HepG2 (cell line): ENCODE measurements around the gene GLB1L3. TPM values are rescaled to one million over a fixed set of nuclear protein-coding genes. Genes with fewer than 3 reads are reported as not detected.

Source experiments
- ATAC-seq: fragments of 200-7000 bp; cut with Tn5 transposase; 3 replicates; pipeline ENCODE4 v1.9.1; 2020; ENCODE audit warnings: mild to moderate bottlenecking, moderate library complexity
- BruUV-seq: library from RNA; stranded (reverse); fragments of 400-500 nt; replicated peaks from 2 replicates; lab custom pipeline; 2021; lab: Mats Ljungman, UMichigan
- CTCF ChIA-PET: fragments of 300-600 bp; formaldehyde crosslinking; extraction: SDS; loops from one replicate; lab custom pipeline; 2021; ENCODE audit warnings: low total read pairs, inconsistent platforms, low intra/inter-chr PET ratio; lab: Yijun Ruan, JAX
- POLR2A ChIA-PET: fragments of 350-600 bp; sonication (Branson Sonifier 250); formaldehyde crosslinking; loops from one replicate; lab custom pipeline; 2020; ENCODE audit warnings: antibody characterized with exemption, inconsistent platforms; lab: Yijun Ruan, JAX
- DNase-seq: peaks from one replicate; pipeline ENCODE4 v3.0.0-alpha.2; 2015; ENCODE audit warnings: low spot score
- FAIRE-seq: peaks from 3 replicates; lab custom pipeline; 2011; peaks lifted over from hg19 to GRCh38; lab: Jason Lieb, UNC
- H2AFZ ChIP-seq: one replicate; pipeline ENCODE4 v1.6.1; 2011; ENCODE audit warnings: low read length, inconsistent platforms
- H3K27ac ChIP-seq: fragments of 300-600 bp; 3 replicates; pipeline ENCODE4 v1.8.0; 2011; ENCODE audit warnings: mixed run types, mild to moderate bottlenecking, mixed read lengths, low read length, inconsistent platforms; ENCODE audit not compliant: insufficient read depth; ENCODE audit errors: extremely low read length
- H3K27me3 ChIP-seq, 2 experiments: fragments of 200-600 bp in 1 of 2; 2 replicates in 1 of 2; 3 replicates in 1 of 2; pipeline versions ENCODE4 v1.6.0 to v1.8.0; 2011; ENCODE audit warnings: low read length in 2 of 2, mild to moderate bottlenecking in 2 of 2, moderate library complexity in 2 of 2, inconsistent platforms in 1 of 2; ENCODE audit not compliant: insufficient read depth in 2 of 2, control insufficient read depth in 1 of 2
- H3K36me3 ChIP-seq, 2 experiments: fragments of 200-600 bp in 1 of 2; replicated peaks in 1 of 2; 2 replicates in 1 of 2; 3 replicates in 1 of 2; pipeline versions ENCODE4 v1.5.1 to v1.8.0; 2011; ENCODE audit warnings: low read length in 2 of 2, inconsistent platforms in 1 of 2; ENCODE audit not compliant: insufficient read depth in 2 of 2, control insufficient read depth in 1 of 2
- H3K4me1 ChIP-seq: 2 replicates; pipeline ENCODE4 v1.5.1; 2012; ENCODE audit warnings: low read length, inconsistent platforms; ENCODE audit not compliant: insufficient read depth
- H3K4me2 ChIP-seq: 2 replicates; pipeline ENCODE4 v1.6.0; 2011; ENCODE audit warnings: low read depth, low read length, inconsistent platforms
- H3K4me3 ChIP-seq, 3 experiments: fragments of 200-600 bp in 1 of 3; sonication (generic), shearing (Covaris generic) in 1 of 3; replicated peaks in 1 of 3; 2 replicates each; pipeline ENCODE4 v1.5.1; 2011 to 2016; ENCODE audit warnings: low read length in 3 of 3, inconsistent platforms in 2 of 3, low read depth in 2 of 3, mild to moderate bottlenecking in 2 of 3, control low read depth in 1 of 3, mixed read lengths in 1 of 3; ENCODE audit not compliant: insufficient read depth in 1 of 3
- H3K79me2 ChIP-seq: one replicate; pipeline ENCODE4 v1.6.1; 2011; ENCODE audit warnings: low read length, inconsistent platforms; ENCODE audit not compliant: insufficient read depth
- H3K9ac ChIP-seq: 2 replicates; pipeline ENCODE4 v1.6.0; 2011; ENCODE audit warnings: mild to moderate bottlenecking, low read depth, low read length, inconsistent platforms; ENCODE audit not compliant: insufficient read depth
- H3K9me3 ChIP-seq: 2 replicates; pipeline ENCODE4 v1.5.1; 2012; ENCODE audit warnings: mild to moderate bottlenecking, low read length
- H4K20me1 ChIP-seq: 2 replicates; pipeline ENCODE4 v1.6.0; 2011; ENCODE audit warnings: inconsistent platforms, mild to moderate bottlenecking, low read length, moderate library complexity; ENCODE audit not compliant: insufficient read depth
- CCAR2 ChIP-seq: fragments of 200-400 bp; formaldehyde crosslinking; optimal IDR thresholded peaks from 2 replicates; pipeline ENCODE3; 2018; ENCODE audit warnings: low read depth, mild to moderate bottlenecking, low read length, moderate library complexity
- CEBPZ ChIP-seq: IDR thresholded peaks from 2 replicates; pipeline ENCODE4 v1.6.1; 2012; ENCODE audit warnings: low read length, improper control_type of control experiment
- HOXA9 ChIP-seq: sonication (generic); formaldehyde crosslinking; IDR thresholded peaks from 2 replicates; pipeline ENCODE4 v1.8.1; 2022; ENCODE audit warnings: missing genetic modification reagents, mild to moderate bottlenecking, moderate library complexity, borderline replicate concordance
- MBNL3 ChIP-seq: fragments of 250-450 bp; sonication (Bioruptor Pico); conservative IDR thresholded peaks from 2 replicates; pipeline ENCODE4 v1.8.0; 2022; ENCODE audit warnings: mild to moderate bottlenecking, inconsistent platforms
- NCOA1 ChIP-seq: sonication (generic); formaldehyde crosslinking; IDR thresholded peaks from 2 replicates; pipeline ENCODE4 v1.9.0; 2021; ENCODE audit warnings: missing genetic modification reagents
- TEAD2 ChIP-seq: sonication (generic); formaldehyde crosslinking; IDR thresholded peaks from 2 replicates; pipeline ENCODE4 v1.9.0; 2021; ENCODE audit warnings: missing genetic modification reagents
- ZFP37 ChIP-seq: sonication (generic); formaldehyde crosslinking; IDR thresholded peaks from 2 replicates; pipeline ENCODE4 v1.4.0; 2020; ENCODE audit warnings: missing genetic modification reagents, borderline replicate concordance
- ZNF260 ChIP-seq: sonication (generic); formaldehyde crosslinking; IDR thresholded peaks from 2 replicates; pipeline ENCODE4 v1.4.0; 2020; ENCODE audit warnings: missing genetic modification reagents, low read depth, mild to moderate bottlenecking, borderline replicate concordance
- ZNF589 ChIP-seq: sonication (generic); formaldehyde crosslinking; conservative IDR thresholded peaks from 2 replicates; pipeline ENCODE4 v1.8.0; 2022; ENCODE audit warnings: mild to moderate bottlenecking, moderate library complexity, missing genetic modification reagents
- WGBS: methylation state at CpG from one replicate; pipeline ENCODE4 v1.1.6; 2017; ENCODE audit warnings: low lambda C conversion rate; 5-methylcytosine and 5-hydroxymethylcytosine counted together
- in situ Hi-C: cut with HindIII; loops from 2 replicates; pipeline ENCODE4 v1.10.0; 2017; ENCODE audit warnings: low pct_unique_long_range_greater_than_20kb; ENCODE audit not compliant: extremely low pct_ligation_motif_present
- intact Hi-C: fragments of 100-400 bp; cut with micrococcal nuclease; formaldehyde crosslinking; loops from one replicate; pipeline ENCODE4 v1.10.0; 2022; ENCODE audit not compliant: unreplicated experiment
- polyA plus RNA-seq, 8 experiments: library from polyadenylated mRNA; depleted of rRNA in 3 of 8; stranded (reverse) in 7 of 8; unstranded in 1 of 8; fragments of >200 nt; fragmentation: Illumina TruSeq in 4 of 8; extraction: Trizol in 4 of 8; gene quantifications; 2 replicates each; pipeline versions ENCODE4 v1.2.1 to v1.2.3, GENCODE V29; 2011 to 2016; ENCODE audit warnings: low read depth in 4 of 8, missing spikeins in 1 of 8, mixed read lengths in 1 of 8; ENCODE audit not compliant: insufficient read depth in 1 of 8
- total RNA-seq, 5 experiments: library from RNA; depleted of rRNA; stranded (reverse); fragments of >200 nt; fragmentation: Illumina TruSeq; extraction: Trizol; gene quantifications; 2 replicates each; pipeline ENCODE4 v1.2.3, GENCODE V29; 2016; ENCODE audit warnings: low read depth in 1 of 5

Gene GLB1L3
- total and polyA plus RNA-seq, 2 of the 13 experiments (the other 11 are each of a cell fraction or from before 2014, with no cell fraction given) = not detected

- Histone ChIP-seq H3K9ac (no peak overlapping the region), H3K27ac (no peak overlapping the region), H3K36me3 (peaks cover 4 to 5% of the 10 kb centered on the region in 2 experiments; a peak in 3 of 5 replicates), H2AFZ (no peak overlapping the region), H4K20me1 (peaks cover 7% of the 10 kb centered on the region), H3K4me2 (no peak overlapping the region), H3K27me3 (no peaks in the 10 kb centered on the region), H3K79me2 (no peaks in the 10 kb centered on the region), H3K4me1 (peaks cover 19% of the 10 kb centered on the region), H3K9me3 (no peaks in the 10 kb centered on the region), H3K4me3 (no peak overlapping the region)
- no TSS peak for BruUV-seq
- intact Hi-C loops = no loop called here
- TF ChIP-seq HOXA9 (CRISPR knock-in tag) (no peak), ZNF589 (CRISPR knock-in tag) (no peak), MBNL3 (CRISPR knock-in tag) (no peak), NCOA1 (no peak), CCAR2 (no peak), ZNF260 (no peak), CEBPZ (no peak), TEAD2 (CRISPR knock-in tag) (no peak), ZFP37 (CRISPR knock-in tag) (no peak)
- DNase-seq (no peak), ATAC-seq (no peak), FAIRE-seq (no peak)
- in situ Hi-C loops = no loop called here
- CTCF ChIA-PET = no interaction called here
- WGBS = 94% methylated on average over 11 of the region's 11 CpGs
- POLR2A ChIA-PET = no interaction called here
These were observed 38.6 kb upstream of the GLB1L3 start for GRCh38 chr11:134237557-134237922.
